ENCODE data around the gene NFX1. TPM values are rescaled to one million over a fixed set of nuclear protein-coding genes. Genes with fewer than 3 reads are reported as not detected.
"Not testable (repeated sequence)": the region's sequence is repeated elsewhere in the genome, so short reads cannot be mapped to it uniquely, and the experiment has no call there.

Gene NFX1
- total RNA-seq, 2 experiments from 2014 or later: 37.5 to 37.8 TPM

DNA sequence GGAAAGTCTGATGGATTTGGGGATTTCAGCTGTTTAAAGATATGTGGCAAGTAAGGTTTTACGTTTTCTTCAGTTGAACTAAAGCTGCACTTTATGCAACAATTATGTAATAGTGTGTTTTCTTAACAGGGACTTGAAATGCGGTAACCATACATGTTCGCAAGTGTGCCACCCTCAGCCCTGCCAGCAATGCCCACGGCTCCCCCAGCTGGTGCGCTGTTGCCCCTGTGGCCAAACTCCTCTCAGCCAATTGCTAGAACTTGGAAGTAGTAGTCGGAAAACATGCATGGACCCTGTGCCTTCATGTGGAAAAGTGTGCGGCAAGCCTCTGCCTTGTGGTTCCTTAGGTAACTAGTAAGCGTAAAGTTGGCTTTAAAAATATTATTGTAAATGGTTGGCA lies 28.5 kb downstream of the NFX1 start:
- H3K27ac Mint-ChIP-seq: no peak overlapping the region
- H3K4me1 Mint-ChIP-seq: peaks cover 2% of the 10 kb centered on the region
- H3K9me3 Mint-ChIP-seq: no peaks in the 10 kb centered on the region
- H3K36me3 Mint-ChIP-seq (ENCODE audit: low read depth): peaks cover 69% of the 10 kb centered on the region
- POLR2A ChIA-PET: interaction anchor here (0.7 to 1.7 kb wide), 2 partner anchors 18 to 28 kb away, joined by 3 to 6 read pairs; partner anchors contain the start of gene NFX1
- no peak for DNase-seq
- no peaks in the 10 kb centered on the region for H3K27me3 Mint-ChIP-seq
- H3K4me3 Mint-ChIP-seq: no peak overlapping the region
- CTCF ChIA-PET: no interaction called here

DNA sequence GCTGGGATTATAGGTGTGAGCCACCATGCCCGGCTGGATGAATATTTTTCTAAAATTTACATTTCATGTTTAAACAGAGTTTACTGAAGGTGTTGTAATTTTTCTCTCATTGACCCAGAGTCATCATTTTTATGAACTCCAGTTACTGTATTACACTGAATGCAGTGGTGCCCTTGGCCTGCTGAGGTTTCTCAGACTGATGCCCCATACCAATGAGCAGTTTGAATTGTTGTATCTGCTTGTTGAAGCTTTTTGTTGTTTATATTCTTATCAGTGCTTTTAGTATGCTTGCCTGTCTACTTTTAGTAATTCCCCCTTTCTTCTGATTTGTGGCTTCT lies 29.9 kb downstream of the NFX1 start:
- no peaks in the 10 kb centered on the region for H3K27me3 Mint-ChIP-seq
- H3K4me3 Mint-ChIP-seq: no peak overlapping the region
- ChIA-PET POLR2A (interaction anchor here (1.7 kb wide), 1 partner anchor 30 kb away, joined by 4 read pairs; the partner anchor contains the start of gene NFX1), CTCF (interaction anchor here (0.9 to 1.4 kb wide), 2 partner anchors 54 to 94 kb away, joined by 3 read pairs; no protein-coding TSS in a partner anchor)
- no peak for DNase-seq
- H3K27ac Mint-ChIP-seq: no peak overlapping the region
- H3K9me3 Mint-ChIP-seq: peaks cover 2% of the 10 kb centered on the region
- peaks cover 79% of the 10 kb centered on the region for H3K36me3 Mint-ChIP-seq (ENCODE audit: low read depth)
- H3K4me1 Mint-ChIP-seq: peaks cover 2% of the 10 kb centered on the region

DNA sequence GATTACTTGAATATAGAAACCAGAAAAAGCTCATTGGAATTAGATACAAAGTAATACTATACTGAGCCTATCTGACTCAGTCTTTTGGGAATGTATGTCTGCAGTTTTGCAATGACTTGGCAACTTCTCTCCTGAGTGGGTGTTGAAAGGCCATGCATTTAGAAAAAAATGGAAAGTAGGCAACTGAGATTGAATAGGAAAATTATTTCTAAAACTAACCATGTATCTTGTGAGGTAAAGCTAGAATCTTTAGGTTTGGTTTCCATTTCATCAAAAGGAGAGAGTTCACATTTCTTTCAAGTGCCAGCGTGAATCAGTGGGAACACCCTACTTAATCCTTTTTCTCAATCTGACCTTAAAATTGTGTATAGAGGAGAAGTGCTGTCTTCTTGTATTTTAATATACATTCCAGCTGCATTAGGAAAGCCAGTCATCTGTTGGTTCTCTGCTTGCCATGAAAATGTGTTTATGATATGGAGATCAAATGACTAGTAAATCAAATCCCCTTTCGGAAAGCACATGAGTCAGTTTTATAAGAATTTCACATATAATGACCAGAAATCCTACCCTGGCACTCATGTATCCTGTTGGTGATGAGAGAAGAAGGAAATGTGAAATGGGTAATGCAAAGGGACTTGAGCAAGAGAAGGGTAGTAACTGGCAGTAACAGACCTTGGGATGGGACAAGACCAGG lies 30.4 kb downstream of the NFX1 start:
- Mint-ChIP-seq H3K27ac (no peak overlapping the region), H3K27me3 (no peaks in the 10 kb centered on the region), H3K4me1 (peaks cover 2% of the 10 kb centered on the region), H3K9me3 (peaks cover 2% of the 10 kb centered on the region), H3K36me3 (ENCODE audit: low read depth) (peaks cover 78% of the 10 kb centered on the region), H3K4me3 (no peak overlapping the region)
- CTCF ChIA-PET: interaction anchor here (1.1 to 1.4 kb wide), 2 partner anchors 54 to 95 kb away, joined by 3 to 5 read pairs; no protein-coding TSS in a partner anchor
- POLR2A ChIA-PET: interaction anchor here (1.7 kb wide), 1 partner anchor 30 kb away, joined by 4 read pairs; the partner anchor contains the start of gene NFX1
- DNase-seq: no peak

DNA sequence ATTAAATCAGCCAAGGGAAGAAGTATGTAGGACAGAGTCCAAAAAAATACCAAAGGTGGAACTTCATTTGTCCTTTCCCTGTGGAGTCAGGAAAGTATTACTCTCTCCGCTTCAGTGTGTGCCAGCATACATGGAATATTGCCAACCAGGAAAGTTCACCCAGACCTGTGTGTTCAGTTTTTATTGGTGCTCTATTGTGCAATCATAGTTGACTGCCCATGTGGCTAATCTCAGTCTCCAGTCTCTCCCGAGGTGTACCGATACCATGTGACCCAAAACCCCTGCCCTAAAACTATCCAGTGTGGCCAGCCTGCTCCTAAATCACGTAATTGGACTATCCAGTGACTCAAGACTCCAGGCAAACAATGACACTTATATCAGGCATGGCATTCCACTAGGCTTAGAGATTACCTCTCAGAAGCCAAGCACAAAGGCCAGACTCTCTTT lies 38.8 kb downstream of the NFX1 start:
- ChIA-PET POLR2A (no interaction called here), CTCF (no interaction called here)
- peaks cover 73% of the 10 kb centered on the region for H3K36me3 Mint-ChIP-seq (ENCODE audit: low read depth)
- no peaks in the 10 kb centered on the region for H3K27me3 Mint-ChIP-seq
- peak overlapping the region; percentile 25 for H3K27ac Mint-ChIP-seq
- no peaks in the 10 kb centered on the region for H3K4me1 Mint-ChIP-seq
- peaks cover 2% of the 10 kb centered on the region for H3K9me3 Mint-ChIP-seq
- no peak overlapping the region for H3K4me3 Mint-ChIP-seq
- no peak for DNase-seq

DNA sequence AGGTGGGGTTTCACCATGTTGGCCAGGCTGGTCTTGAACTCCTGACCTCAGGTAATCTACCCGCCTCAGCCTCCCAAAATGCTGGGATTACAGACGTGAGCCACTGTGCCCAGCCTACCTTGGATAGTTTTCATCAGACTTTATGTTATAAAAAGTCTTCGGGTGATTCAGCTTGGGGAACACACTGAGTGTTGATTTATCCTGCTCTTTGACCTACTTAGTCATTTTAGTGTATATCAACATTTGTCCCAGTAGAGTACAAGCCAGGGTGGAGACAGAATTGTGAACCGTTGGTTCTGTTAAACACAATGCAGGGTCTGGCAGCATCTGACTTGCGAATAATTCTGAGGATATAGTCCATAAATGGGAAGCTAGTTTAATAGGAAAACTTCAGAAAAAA lies 39.7 kb downstream of the NFX1 start:
- DNase-seq: no peak
- CTCF ChIA-PET: interaction anchor here (0.7 kb wide), 1 partner anchor 564 kb away, joined by 3 read pairs; no protein-coding TSS in a partner anchor
- Mint-ChIP-seq H3K9me3 (peaks cover 2% of the 10 kb centered on the region), H3K4me3 (no peak overlapping the region), H3K4me1 (no peaks in the 10 kb centered on the region), H3K27ac (no peak overlapping the region), H3K27me3 (no peaks in the 10 kb centered on the region), H3K36me3 (ENCODE audit: low read depth) (peaks cover 72% of the 10 kb centered on the region)
- POLR2A ChIA-PET: no interaction called here

DNA sequence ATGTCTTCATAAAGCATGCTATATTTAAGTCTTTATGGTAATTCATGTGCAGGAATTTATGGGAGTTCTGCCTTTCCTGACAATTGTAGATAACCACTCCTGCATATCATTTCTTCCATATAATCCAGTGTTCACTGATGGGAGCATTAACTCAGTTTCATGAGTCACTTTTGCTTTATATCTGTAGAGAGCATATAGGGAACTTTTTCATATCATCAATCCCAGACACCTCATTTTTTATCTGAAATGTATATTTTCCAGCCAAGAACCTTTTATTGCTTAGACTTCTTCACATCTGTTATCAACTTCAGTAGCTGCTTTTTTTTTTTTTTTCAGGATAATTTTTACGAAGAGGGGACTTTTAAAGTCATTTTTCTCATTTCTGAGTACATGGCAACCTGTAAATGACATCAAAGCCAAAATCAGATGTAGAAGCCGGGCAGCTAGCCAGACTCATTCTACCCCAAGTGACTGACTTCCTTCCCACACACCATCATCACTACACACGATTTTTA lies 41.1 kb downstream of the NFX1 start:
- ChIA-PET CTCF (interaction anchor here (1.0 to 1.8 kb wide), 3 partner anchors 44 to 142 kb away, joined by 3 to 4 read pairs (median 4); no protein-coding TSS in a partner anchor), POLR2A (interaction anchor here (1.5 kb wide), 1 partner anchor 41 kb away, joined by 4 read pairs; the partner anchor contains the start of gene NFX1)
- H3K9me3 Mint-ChIP-seq: no peaks in the 10 kb centered on the region
- peaks cover 70% of the 10 kb centered on the region for H3K36me3 Mint-ChIP-seq (ENCODE audit: low read depth)
- no peak for DNase-seq
- no peaks in the 10 kb centered on the region for H3K27me3 Mint-ChIP-seq
- no peak overlapping the region for H3K4me3 Mint-ChIP-seq
- no peaks in the 10 kb centered on the region for H3K4me1 Mint-ChIP-seq
- H3K27ac Mint-ChIP-seq: no peak overlapping the region

DNA sequence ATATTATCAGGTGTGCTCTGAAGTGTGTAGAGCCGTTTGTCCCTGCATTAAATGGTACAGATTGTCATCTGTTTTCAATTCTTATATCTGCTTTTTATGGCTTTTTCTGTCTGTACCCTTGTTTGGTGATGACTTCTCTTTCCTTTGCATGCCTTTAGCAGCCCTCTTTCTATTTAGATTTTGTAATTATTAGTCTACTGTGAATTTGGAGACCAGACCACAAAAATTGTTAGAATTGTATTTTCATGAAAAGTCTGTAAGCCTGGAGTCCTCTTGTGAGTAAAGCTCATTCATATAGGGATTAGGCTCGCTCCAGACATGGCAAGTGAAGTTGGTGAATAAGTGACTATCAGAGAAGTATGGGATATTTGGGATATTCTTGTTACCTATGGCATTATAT lies 41.7 kb downstream of the NFX1 start:
- peaks cover 68% of the 10 kb centered on the region for H3K36me3 Mint-ChIP-seq (ENCODE audit: low read depth)
- CTCF ChIA-PET: interaction anchor here (1.1 to 1.8 kb wide), 2 partner anchors 43 to 121 kb away, joined by 3 to 4 read pairs; no protein-coding TSS in a partner anchor

DNA sequence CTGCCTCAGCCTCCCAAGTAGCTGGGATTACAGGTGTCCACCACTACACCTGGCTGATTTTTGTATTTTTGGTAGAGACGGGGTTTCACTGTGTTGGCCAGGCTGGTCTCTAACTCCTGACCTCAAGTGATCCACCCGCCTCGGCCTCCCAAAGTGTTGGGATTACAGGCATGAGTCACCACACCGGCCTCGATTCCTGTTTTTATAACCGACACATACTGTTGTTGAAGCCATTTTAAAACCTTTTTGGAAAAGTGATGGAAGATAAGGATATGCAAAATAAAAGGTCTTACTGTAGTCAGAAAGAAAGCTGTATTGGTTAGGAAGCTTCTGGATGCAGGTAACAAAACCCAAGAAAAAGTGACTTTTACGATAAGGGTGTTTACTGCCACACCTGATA lies 42.6 kb downstream of the NFX1 start:
- H3K9me3 Mint-ChIP-seq, POLR2A ChIA-PET, H3K27ac Mint-ChIP-seq, H3K4me3 Mint-ChIP-seq, H3K27me3 Mint-ChIP-seq, DNase-seq, H3K4me1 Mint-ChIP-seq: not testable (repeated sequence)
- H3K36me3 Mint-ChIP-seq (ENCODE audit: low read depth): peaks cover 73% of the 10 kb centered on the region
- CTCF ChIA-PET: interaction anchor here (0.8 kb wide), 2 partner anchors 84 to 141 kb away, joined by 3 read pairs; partner anchors contain the start of gene NOL6

More for the DNA sequence above, 41.7 kb downstream of the NFX1 start:
- Mint-ChIP-seq H3K4me3 (no peak overlapping the region), H3K9me3 (no peaks in the 10 kb centered on the region), H3K4me1 (no peaks in the 10 kb centered on the region), H3K27me3 (no peaks in the 10 kb centered on the region), H3K27ac (no peak overlapping the region)
- DNase-seq: no peak
- POLR2A ChIA-PET: interaction anchor here (1.5 kb wide), 1 partner anchor 42 kb away, joined by 4 read pairs; the partner anchor contains the start of gene NFX1

DNA sequence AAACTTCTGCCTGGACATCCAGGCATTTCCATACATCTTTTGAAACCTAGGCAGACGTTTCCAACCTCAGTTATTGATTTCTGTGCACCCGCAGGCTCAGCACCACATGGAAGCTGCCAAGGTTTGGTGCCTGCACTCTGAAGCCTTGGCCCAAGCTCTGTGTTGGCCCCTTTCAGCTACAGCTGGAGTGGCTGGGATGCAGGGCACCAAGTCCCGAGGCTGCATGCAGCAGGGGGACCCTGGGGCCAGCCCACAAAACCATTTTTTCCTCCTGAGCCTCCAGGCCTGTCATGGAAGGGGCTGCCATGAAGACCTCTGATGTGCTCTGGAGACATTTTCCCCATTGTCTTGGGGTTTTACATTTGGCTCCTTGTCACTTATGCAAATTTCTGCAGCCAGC lies 49.9 kb downstream of the NFX1 start:
- POLR2A ChIA-PET: no interaction called here
- H3K9me3 Mint-ChIP-seq: peaks cover 24% of the 10 kb centered on the region

DNA sequence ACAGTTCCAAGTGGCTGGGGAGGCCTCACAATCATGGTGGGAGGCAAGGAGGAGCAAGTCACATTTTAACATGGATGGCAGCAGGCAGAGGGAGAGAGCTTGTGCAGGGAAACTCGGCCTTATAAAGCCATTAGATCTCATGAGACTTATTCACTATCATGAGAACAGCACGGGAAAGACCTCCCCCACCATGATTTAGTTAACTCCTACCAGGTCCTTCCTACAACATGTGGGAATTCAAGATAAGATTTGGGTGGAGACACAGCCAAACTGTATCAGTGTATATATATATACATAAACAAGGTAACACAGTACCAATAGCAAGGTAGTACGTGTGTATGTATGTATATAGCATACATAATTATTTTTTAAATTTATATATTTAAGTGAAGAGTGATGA lies 50.9 kb downstream of the NFX1 start:
- H3K27me3 Mint-ChIP-seq: no peaks in the 10 kb centered on the region
- no peak for DNase-seq
- no peak overlapping the region for H3K27ac Mint-ChIP-seq

More for the DNA sequence above, 49.9 kb downstream of the NFX1 start:
- Mint-ChIP-seq H3K27me3 (no peaks in the 10 kb centered on the region), H3K36me3 (ENCODE audit: low read depth) (peaks cover 61% of the 10 kb centered on the region), H3K4me3 (no peak overlapping the region), H3K4me1 (peaks cover 13% of the 10 kb centered on the region), H3K27ac (no peak overlapping the region)
- CTCF ChIA-PET: no interaction called here
- DNase-seq: no peak

DNA sequence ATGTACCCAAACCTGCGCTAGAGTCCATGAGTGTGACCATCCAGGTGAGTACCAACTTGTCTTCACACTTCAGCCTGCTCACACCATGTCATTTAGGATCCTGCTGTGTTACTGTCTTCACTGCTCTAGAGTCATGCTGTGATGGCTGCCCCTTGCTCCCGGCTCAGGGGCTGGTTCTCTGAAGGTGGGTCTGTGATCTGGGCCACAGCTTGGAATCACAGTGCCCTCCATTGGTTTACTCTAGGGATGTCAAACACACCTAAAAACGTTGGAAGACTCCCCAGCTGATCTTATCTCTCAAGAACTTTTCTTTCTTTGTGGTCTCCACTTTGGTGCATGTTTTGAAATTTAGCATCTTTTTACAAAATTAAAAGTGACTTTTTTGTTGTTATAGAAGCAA lies 53.8 kb downstream of the NFX1 start:
- Mint-ChIP-seq H3K36me3 (ENCODE audit: low read depth) (peaks cover 69% of the 10 kb centered on the region), H3K27ac (no peak overlapping the region), H3K27me3 (no peaks in the 10 kb centered on the region), H3K4me1 (peaks cover 12% of the 10 kb centered on the region), H3K4me3 (no peak overlapping the region), H3K9me3 (peaks cover 18% of the 10 kb centered on the region)
- POLR2A ChIA-PET: no interaction called here
- DNase-seq: no peak
- CTCF ChIA-PET: no interaction called here

More for the DNA sequence above, 50.9 kb downstream of the NFX1 start:
- POLR2A ChIA-PET: no interaction called here
- Mint-ChIP-seq H3K4me1 (peaks cover 13% of the 10 kb centered on the region), H3K36me3 (ENCODE audit: low read depth) (peaks cover 60% of the 10 kb centered on the region), H3K9me3 (peaks cover 24% of the 10 kb centered on the region), H3K4me3 (no peak overlapping the region)
- CTCF ChIA-PET: no interaction called here

DNA sequence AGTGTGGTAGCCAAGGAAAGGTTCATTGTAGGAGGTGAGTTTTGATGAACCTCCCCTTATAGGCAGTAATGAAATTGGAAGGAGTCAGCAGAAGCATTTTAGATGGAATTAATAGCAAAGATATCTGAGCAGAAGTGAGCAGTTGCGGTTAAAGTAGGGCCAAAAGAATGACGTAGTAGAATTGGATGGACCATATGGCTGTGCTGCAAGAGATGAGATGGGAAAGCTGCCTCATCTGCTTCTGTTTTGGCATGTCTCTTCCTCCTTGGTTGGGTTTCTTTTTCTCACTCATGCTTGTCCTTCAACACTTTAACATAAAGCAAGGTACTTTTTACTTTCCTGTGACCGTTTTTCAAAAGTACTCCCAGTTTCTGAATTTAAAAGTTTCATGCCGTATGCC lies 56.2 kb downstream of the NFX1 start:
- ChIA-PET CTCF (no interaction called here), POLR2A (no interaction called here)
- no peak overlapping the region for H3K27ac Mint-ChIP-seq
- no peaks in the 10 kb centered on the region for H3K9me3 Mint-ChIP-seq
- H3K4me3 Mint-ChIP-seq: no peak overlapping the region
- H3K36me3 Mint-ChIP-seq (ENCODE audit: low read depth): peaks cover 54% of the 10 kb centered on the region
- no peaks in the 10 kb centered on the region for H3K4me1 Mint-ChIP-seq
- H3K27me3 Mint-ChIP-seq: no peaks in the 10 kb centered on the region
- no peak for DNase-seq

DNA sequence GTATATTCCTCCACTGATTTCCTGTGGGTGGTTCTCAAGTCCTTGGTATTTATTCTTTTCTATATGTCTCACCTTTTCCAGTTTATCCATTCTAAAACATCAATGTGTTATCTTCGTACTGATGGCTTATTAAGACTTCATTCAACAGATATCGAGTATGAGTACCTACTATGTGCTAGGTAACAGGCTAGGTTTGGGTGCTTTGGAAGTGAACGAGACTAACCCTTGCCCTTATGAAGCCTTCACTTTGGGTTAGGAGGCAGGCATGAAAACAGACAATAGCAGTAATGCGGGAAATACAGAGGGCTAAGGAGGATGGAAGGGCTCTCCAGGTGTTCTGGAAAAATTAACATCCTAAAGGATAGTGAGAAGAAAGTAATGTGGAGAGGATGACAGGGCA lies 58.7 kb downstream of the NFX1 start:
- POLR2A ChIA-PET: no interaction called here
- Mint-ChIP-seq H3K4me1 (no peaks in the 10 kb centered on the region), H3K36me3 (ENCODE audit: low read depth) (peaks cover 47% of the 10 kb centered on the region), H3K4me3 (no peak overlapping the region), H3K27ac (no peak overlapping the region), H3K9me3 (no peaks in the 10 kb centered on the region), H3K27me3 (no peaks in the 10 kb centered on the region)
- no peak for DNase-seq
- CTCF ChIA-PET: no interaction called here

Measured in activated CD4-positive, alpha-beta memory T cell treated with anti-CD3 and anti-CD28 coated beads, Interleukin-2, amount 10 ng/mL, durations not matched to agents 7 days and 5 days (primary cell).